Measurements from ENCODE around the gene IL15RA.
"Not testable (repeated sequence)": the region's sequence is repeated elsewhere in the genome, so short reads cannot be mapped to it uniquely, and the experiment has no call there.

Gene IL15RA

DNA sequence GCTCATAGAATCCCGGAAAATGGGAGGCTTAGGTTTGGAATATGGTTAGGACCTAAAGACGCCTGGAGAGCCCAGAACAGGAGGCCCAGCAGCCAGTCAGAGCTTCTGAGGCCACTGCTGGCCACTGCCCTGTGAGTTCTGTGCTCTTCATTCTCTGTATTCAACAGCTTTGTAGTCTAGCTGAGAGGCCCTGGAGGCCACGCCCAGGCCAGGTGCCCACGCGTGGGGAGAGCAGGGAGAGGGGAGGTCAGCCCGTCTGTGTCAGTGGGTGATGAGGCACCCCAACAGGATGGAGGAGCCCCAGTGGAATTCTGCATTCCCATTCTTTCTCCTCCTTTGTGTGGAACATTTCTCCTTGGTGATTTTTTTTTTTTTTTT, 29.1 kb downstream of the IL15RA start:
- no peak for DNase-seq

DNA sequence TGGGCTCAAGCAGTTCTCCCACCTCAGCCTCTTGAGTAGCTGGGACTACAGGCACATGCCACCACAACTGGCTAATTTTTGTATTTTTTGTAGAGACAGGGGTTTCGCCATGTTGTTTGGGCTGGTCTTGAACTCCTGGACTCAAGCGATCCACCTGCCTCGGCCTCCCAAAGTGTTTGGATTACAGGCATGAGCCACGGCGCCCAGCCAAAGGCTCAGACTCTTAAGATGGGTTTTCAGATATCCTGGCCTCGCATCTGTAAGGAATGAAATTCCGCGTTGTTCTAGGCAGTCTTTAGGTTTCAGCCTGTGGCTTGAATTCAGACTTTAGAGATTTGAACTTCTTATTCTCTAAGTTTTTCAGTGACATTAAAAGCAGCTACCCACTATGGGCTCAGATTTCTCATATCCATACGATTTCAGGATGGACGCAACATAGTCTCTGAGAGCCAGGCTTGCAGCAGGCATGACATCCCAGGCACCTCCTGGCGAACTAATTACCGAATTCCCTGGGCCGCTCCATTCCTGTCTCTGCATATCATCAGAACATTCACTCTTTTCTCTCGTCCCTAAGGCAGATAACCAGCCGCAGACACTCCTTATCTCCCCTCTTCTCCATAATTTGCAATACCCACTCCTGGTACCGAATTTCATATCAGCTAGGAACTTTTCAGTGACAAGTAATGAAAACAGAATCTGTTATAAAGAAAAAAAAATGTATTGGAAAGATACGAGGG, 29.7 kb downstream of the IL15RA start:
- no peak for DNase-seq

DNA sequence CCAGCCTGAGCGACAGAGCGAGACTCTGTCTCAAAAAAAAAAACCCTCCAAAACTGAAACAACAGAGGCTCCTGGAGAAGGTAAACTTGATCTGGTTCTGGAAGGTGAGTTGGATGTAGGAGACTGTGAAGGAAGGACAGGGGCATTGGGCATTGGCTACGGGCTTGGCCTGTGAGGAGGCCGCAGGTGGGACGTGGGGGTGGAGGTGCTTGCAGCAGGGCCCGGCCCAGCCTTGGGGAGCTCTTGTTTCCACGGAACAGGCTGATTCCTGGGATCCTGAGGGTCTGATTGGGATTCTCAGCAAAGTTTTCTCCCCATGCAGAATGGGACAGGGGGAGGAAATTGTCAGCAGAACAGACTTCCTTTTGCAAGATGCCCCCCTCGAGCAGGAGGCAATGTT, 30.6 kb downstream of the IL15RA start:
- no peak for DNase-seq

GRCh38 chr10:5946419-5946775, 30.9 kb downstream of the IL15RA start:
- DNase-seq, result not testable (repeated sequence)

DNA sequence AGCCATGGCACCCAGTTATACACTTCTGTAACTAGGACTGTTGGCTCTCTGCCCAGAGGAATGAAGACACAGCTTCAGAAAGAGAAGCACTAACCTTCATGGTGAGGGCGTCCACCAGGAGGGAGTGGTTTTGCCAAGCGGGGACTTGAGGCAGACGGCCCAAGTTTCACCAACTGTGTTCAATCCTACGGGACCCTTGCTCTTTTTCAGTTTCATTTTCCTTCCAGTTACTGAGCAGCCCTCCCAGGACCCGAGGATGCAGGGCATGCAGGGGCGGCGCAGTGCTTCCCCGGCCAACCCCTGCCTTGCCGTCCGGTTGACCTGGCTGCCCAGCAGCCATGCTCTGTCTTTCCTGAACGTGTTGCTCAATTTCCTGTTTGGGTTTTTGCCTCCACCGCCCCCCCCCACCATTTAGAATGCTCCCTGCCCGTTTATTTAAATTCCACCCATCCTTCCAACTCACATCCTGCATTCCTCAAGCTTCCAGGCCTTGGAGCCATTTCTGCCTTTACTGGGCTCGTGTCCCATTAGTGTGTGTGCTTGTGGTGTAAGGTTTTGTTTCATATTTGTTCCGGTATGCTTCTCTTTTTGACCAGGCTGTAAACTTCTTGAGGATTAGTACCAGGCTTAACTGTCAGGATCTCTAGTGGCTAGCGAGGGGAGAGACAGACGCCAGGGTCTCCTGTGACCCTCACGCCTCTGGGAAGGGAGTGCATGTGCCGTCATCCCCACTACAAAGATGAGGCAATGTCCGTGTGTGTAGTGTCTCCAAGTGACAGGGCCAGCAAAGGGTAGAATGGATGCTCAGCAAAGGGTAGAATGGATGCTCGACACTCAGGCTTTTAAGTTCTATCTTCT, 31.6 kb downstream of the IL15RA start:
- peak in 1 of 2 donors; percentile 27 for DNase-seq

GRCh38 chr10:5945190-5945509, 32.2 kb downstream of the IL15RA start:
- DNase-seq, result no peak

DNA sequence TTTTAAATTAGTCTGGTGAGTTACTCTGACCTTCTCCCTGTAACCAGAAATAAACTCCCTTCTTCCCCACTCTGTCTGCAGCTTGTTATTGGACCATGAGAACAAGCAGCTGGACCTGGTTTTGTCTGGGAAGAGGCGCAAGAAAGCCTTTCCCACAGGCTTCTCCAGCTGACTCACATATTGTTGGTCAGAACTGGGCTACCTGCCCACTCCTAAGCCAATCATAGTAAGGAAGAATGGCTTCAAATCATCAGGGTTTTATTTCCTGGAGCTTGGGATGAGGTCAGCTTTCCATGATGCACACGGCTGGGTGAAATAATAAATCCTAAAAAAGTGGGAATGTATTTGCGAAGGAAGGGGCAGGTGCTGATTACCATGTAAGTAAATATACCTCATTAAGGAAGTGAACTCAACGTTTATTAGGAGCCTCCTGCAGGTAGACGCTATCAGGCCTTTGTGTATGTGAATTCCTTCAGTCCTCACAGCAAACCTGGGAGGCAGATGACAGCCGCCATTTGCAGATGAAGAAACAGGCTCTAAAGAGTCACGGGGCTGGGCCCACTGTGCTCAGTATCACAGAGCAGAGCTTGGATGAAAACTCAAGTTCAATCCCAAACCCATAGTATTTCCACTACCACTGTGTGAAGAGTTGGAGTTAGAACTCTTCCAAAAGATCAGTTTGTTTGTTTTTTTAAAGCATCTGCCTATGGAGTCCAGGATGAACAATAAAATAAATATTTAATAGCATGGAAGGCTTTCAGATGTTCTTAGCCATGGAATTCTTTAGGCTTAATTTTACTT, 32.8 kb downstream of the IL15RA start:
- DNase-seq, result peak; percentile 7 to 35

DNA sequence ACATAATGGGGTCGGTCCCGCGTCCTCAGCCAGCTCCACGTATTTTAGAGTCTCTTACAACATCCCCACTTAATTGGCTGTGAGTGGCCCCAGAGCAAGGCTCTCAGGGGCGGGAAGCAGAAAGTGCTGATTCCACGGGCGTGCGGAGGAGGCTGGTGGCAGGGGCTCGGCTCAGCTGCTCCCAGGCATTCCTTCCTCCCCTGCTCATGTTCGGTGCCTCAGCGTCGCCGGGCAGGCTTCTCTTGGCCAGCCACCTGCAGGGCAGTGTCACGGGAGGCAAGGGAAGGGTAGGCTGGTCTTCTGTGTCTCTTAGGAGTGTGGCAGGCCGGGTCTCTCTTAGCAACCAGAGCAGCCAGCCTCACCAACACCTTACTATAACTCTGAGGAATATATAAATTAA, 33.8 kb downstream of the IL15RA start:
- no peak for DNase-seq

DNA sequence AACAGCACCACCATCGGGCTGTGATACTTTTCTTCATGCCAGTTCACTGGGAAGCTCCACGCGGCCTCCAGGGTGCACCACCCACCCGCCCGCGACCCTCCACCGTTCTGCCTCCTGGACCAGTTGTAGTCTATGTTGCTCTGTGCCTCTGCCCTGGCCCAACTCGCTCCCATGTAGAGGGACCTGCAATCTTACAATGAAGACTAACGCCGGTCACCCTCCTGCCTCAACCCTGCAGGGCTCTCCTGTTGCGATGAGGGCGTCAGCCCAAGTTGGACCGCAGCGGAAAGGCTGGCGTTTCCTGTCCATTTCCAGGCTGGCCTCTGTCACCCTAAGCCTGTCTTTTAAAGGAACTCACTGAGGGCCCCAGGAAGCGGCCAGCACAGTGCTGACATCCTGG, 34.9 kb downstream of the IL15RA start:
- no peak for DNase-seq

DNA sequence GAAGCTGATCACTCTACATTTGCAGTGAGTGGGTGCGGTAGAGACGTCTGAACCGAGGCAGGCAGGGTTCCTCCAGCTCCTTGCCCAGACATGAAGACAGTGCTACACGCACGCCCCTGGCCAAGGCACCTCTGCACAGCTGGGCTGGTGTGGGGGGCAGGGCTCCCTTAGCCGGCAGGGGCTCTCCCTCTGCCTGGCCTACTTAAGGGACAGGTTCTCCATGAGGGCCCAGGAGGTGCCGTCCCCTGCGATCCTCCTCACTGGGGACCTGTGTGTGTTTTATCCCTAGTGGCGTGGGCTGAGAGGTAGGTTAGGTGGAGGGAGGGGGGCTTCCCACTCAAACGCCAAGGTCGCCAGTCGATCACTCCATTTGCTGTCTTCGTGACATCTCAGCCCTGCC, 35.3 kb downstream of the IL15RA start:
- no peak for DNase-seq

DNA sequence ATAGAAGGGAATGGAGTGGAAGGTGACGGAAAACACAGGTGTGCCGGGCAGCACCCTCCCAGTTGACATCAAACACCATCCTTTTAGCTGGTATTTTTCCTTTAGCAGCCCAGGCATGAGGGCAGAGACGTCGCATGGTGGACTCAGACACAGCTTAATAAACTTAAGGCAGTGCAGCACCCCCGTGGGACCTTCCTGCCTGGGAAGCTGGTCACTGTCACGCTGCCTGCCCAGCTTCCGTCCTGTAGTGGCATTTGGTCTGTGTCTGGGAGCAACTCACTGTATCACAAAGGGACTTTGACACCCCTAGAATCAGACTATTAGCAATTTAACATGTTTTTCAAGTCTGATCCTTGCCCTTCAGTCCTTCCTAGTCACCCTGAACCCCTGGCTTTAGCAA, 35.8 kb downstream of the IL15RA start:
- DNase-seq, result no peak

DNA sequence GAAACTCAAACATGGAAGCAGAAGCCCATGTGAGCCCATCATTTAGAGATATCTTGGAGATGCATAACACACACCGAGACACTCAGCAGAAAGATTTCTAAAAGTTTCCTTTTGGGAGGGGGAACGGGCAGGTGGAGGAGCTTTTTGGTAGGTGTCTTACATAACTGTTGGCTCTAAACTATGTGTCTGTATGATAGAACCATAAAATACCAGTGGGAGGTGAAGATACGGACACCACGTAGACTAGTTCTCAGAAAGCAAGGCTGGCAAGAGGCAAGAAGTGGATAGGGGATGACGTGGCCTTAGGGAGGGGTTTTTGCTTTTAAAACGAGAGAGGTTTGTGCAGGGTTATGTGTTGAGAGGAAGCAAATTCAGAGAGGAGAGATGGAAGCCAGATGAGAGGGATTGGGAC, 36.5 kb downstream of the IL15RA start:
- DNase-seq, result no peak

DNA sequence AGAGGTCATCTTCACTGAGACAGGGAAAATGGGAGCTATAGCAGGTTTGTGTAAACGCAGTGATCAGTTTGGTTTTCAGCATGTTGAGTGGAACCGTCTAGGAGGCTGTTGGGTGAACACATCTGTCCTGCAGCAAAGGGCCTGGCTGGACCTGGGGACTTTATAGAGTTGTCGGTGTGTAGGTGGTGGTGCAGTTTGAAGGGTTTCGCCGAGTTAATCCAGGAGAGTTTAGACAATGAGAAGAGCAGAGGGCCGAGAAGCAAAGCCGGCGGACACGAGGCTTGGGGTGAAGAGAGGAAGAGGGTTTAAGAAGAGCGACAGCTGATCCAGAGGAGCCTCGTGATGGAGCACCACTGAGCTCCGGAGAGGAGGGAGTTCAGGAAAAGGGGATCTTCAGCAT, 39.1 kb downstream of the IL15RA start:
- no peak for DNase-seq

DNA sequence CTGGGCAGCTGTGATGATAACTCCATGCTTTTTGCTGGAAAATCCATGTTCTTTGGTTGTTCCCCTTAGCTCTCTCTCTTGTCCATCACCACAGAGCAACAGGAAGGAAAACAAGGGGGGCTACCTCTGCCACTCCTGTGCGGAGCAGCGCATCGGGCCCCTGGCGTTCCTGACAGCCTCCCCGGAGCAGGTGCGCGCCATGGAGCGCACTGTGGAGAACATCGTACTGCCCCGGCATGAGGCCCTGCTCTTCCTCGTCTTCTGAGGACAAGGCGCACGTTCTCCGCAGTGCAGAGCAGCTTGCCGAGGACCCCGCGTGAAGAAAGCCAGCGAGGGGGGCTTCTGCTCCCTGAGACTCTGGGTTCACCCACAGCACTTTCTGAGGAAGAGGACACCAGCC, 40.3 kb downstream of the IL15RA start:
- DNase-seq, result no peak

GRCh38 chr10:5935628-5936027, 41.7 kb downstream of the IL15RA start:
- no peak for DNase-seq

- no peak for DNase-seq
Observed at GRCh38 chr10:5933909-5934546, 43.3 kb downstream of the IL15RA start.

DNA sequence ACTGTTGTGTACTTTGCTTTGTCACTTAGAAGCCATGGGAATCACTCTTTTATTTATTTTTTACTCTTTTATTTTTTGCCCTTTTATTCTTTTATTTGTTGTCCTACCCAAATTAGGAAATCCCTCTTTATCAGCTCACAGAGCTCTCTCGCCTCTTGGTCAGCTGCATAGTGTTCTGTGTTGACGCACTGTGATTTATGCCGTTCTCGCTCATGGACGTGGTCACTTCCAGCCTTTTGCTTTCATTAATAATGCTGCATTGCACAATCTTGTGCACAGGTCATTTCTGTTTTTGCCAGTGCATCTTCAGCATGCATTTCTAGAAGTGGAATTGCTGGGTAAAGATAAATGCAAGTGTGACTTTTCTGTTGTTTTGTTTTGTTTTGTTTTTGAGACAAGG, 45.0 kb downstream of the IL15RA start:
- no peak for DNase-seq

- no peak for DNase-seq
Observed at GRCh38 chr10:5930272-5930671, 47.1 kb downstream of the IL15RA start.

- DNase-seq, result no peak
Observed at GRCh38 chr10:5929442-5929841, 47.9 kb downstream of the IL15RA start.

- DNase-seq, result no peak
Observed at GRCh38 chr10:5927306-5927705, 50.0 kb downstream of the IL15RA start.

DNA sequence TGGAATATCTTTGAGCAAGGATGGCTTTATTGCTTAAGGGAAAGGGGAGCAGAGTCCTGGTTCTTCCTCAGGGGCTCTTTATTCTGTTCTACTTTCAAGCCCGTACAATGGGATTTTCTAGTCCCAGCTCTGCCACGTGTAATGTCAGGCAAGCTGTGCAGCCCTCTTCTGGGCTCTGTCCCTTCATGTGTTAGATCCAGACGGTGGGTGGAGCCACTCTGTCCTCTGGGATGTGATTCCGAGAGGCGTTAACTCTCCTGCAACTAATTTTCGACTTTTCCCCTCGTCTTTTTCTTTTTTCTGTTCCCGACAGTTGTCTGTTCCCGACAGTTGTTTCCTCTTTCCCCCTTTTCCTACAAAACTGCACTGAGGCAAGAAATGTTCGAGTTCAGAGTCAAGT, 52.5 kb downstream of the IL15RA start:
- no peak for DNase-seq

DNA sequence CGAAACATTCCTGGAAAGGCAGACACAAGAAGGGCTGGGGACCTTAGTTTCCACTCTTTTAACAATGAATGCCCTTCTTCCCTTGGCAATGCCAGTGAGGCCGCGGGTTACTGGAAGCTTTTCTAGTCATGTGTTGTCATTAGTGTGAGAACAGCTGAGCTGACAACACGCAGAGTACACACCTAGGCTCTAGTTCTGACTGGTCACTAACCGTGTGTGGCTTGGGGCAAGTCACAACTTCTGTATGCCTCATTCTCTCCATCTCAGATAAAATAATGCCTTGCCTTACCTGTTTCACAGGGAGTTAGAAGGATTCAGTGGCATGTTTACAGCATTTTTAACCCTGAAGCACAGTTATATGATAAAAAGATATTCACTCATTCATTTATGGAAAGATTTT, 55.6 kb downstream of the IL15RA start:
- DNase-seq, result no peak

- DNase-seq, result no peak
Observed at GRCh38 chr10:5919568-5919967, 57.8 kb downstream of the IL15RA start.
